ENCODE results near the gene SLC13A4.
"Not testable (repeated sequence)": the region's sequence is repeated elsewhere in the genome, so short reads cannot be mapped to it uniquely, and the experiment has no call there.

The SLC13A4 gene

DNA sequence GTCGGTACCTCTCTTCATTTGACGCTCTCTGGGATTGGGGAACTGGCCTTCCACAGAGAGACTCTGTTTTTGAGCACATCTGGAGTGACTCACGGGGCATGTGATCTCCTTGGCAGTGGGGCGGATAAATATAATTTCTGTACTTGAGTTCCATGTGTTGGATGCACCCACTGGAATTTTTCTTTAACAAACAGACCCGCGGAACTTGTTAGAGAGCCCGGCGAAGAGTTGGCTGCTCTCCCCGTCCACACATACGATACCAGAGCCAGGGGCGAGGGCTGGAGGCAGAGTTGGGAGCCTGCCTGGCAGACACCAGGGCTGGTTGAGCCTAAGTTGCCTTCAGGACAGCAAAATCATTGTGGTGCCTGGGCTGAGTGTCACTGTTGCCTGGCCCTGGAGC, 20.8 kb upstream of the SLC13A4 start, which contains the start of gene FAM180A:
Gene FAM180A (minus strand): TSS at position 44 of the 400 bp plus-strand sequence. CDS start 233 bp downstream, outside the sequence.
- DNase-seq, result no peak

DNA sequence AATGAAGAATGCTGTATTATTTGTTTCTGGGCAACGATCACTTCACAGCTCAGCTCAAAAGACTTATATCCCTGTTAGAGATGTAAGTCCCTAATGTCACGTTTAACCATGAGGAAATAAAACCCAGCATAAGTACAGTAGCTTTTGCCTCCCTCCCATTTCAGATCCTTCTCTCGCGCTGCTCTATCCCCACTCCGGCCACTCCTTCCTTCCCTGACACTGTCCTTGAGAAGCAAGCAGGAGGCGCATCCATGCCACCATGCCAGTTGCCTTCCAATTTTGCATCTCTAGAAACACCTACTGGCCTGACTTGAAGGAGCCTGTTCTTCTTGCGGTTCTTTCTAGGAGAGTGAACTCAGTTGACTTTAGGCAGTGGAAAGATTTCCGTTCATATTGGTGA, 19.4 kb upstream of the SLC13A4 start:
- no peak for DNase-seq

DNA sequence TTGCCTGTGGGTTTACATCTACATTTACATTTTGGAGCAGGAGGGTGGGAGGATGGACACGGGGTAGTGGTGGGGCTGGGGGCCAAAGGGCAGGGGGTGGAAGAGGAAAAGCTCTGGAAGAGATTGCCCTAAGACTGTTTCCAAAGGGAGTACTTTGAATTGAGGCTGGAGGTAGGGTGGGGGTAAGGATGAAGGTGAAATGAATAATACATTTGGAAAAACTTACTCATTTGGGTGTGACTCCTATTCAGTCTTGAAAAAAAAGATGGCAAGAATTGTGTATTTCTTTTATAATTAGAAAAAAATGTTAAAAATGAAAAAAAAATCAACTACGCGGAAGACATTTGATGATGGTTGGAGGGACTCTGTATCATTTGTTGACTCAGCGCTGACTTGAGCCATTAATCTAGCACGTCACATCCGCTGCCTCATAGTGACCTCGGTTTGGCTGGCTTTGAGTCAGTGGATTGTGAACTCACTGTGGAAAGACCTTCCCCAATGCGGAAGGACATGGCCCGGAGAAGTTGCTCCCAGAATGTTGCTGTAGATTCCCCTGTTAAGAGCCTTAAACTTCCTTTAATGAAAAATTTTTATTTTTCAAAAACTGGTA, 17.8 kb upstream of the SLC13A4 start:
- no peak for DNase-seq

DNA sequence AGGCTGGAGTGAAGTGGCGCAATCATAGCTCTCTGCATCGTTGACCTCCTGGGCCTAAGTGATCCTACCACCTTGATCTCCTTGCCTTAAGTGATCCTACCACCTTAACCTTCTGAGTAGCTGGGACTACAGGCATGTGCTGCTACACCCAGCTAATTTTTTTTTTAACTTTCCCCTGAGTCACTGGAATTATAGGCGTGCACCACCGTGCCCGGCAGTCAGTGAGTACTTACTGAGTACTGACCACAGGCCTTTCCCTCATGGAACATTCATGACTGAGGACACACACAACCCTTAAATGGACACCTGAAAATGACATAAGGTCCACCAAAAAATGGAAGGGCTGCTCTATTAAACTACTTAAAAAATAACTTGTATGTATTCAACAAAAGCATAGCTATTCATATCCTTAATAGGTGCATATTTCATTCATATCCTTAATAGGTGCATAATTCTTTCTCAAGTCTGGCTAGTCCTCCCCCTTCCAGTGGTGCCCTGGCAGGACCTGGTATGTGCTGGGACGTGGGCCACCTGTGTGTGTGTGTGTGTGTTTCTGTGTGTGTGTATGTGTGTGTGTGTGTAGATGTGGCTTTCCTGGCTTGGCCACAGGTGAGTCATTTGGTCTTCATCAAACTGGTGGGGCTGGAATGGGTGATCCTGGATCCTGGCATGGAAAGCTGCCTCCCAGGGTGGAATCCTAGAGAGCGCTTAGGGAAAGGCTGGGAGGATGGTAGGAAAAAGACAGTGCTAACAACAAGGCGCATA, 17.1 kb upstream of the SLC13A4 start:
- DNase-seq, result no peak

DNA sequence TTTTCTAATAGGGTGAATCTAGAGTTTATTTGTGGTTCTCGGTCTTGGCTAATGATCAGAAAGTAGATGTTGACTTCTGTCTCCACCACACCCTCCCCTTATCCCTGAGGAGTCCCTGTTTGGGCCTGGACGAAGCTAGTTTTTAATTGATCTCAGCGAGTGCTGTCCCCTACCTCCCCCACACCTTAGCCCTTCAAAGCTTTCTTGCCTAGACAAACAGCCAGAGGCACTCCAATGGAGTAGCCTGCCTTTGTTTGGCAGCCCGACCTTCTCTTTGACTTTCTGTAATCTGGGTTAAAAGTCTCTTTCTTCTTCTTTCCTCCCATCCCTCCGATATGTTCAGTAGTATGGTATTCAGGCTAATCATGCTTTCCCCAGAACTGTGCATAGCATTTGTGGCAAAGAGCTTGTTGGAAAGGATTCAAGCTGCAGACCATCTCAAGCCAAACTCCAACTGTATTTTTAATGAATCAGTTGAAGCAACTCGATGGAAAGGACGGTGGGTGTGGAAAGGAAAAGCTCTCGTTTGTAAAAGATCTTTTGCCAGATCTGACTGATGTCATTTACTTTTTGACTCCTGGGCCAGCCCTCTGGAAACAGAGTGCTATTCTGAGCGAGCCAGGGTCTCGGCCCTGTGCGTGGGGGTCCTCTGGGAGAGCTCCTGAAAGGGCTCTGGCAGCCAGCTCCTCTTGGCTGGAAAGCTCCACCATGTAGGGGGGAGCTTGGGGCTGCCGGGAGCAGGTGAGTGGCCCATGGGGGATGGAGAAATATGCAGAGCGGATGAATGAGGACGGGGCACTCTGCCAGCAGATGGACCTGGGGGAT, 16.1 kb upstream of the SLC13A4 start:
- no peak for DNase-seq

DNA sequence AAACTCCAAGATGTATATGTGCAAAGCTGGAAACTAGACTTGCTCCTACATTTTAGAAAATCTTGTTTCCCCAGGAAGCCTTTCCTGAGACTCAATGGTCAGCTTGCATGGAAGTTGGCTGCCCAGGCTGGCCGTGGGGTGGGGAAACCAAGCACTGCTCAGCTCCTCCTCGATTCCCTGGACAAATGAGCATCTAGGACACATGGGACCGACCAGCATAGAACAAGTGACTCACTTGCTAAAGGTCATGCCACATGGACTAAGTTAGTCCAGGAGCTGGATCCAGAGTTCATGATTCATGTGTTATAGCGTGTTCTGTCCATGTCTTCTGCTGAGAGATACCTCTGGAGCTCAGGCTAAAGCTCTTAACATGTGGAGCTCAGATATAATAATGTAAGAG, 14.4 kb upstream of the SLC13A4 start:
- DNase-seq, result no peak

DNA sequence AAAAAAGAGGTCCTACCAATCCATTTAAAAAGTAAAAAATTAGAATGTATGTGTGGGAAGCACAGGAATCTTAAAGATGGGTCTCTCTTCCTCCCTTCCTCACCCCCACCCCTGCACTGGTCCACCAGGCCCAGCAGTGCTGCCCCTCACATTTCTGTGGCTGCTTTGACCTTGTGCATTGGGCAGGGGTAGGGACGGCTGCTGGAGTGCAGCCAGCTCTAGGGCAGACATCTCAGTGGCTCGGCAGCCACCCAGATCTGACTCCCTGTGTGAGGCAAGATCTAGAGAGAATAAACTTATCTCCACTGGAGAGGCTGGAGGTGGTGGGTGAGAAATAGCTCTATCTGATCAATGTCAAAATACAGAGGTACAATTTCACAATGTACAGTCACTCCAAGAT, 13.9 kb upstream of the SLC13A4 start:
- DNase-seq, result no peak

DNA sequence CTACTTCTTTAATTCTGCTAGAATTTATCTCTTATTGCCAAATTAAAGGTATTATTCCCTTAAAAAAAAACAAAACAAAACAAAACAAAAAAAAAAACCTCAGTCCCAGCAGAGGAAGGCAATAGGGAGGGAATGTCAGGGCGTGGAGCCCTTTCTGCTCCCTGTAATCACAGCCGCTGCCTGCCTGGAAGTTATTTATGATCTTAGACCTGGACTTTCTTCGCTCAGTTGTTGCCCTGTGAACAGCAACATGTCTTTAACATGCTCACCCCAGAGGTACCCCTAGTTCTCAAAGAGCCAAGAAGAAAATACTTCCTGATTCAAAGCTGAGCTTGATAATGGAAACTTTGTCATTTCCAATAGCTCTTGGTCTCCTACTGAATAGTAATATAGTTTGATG, 12.9 kb upstream of the SLC13A4 start:
- no peak for DNase-seq

DNA sequence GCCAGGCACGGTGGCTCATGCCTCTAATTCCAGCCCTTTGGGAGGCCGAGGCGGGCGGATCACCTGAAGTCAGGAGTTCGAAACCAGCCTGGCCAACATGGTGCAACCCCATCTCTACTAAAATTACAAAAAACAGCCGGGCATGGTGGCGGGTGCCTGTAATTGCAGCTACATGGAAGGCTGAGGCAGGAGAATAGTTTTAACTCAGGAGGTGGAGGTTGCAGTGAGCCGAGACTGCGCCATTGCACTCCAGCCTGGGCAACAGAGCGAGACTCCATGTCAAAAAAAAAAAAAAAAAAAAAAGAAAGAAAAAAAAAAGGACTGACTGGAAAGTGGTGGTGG, 9.3 kb upstream of the SLC13A4 start:
- DNase-seq, result not testable (repeated sequence)

DNA sequence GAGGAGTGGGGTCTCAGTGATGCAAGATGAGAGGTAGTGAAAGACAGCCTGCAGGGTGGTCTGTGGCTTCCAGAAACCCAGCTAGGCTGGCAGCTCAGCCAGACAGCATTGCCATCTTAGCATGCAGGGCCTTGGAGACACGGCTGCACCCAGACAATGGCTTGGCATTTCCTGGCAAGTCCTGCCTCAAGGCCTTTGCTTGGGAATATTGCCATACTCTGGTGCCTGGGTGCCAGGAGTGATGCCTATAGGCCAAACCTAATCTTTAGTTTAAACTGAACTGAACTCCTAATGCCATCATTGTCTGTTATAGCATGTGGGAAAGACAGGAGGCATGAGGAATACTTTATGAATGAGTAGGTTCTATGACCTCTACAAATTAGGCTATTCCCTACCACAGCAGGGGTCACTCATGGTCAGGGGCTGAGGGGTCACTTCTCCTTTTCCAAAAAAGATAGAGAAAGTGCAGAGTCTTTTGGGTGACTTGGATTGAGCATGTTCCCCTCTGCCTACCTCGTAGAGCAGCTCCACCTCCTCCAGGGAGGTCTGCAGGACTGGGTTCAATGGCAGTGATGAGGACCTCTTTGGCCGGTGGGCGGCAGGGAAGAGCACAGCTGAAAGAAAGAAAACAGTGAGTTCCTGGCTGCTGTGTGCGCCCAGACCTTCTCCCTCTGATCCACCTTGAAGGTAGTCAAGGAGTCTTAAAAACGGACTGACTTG, 8.8 kb upstream of the SLC13A4 start:
- DNase-seq, result no peak

DNA sequence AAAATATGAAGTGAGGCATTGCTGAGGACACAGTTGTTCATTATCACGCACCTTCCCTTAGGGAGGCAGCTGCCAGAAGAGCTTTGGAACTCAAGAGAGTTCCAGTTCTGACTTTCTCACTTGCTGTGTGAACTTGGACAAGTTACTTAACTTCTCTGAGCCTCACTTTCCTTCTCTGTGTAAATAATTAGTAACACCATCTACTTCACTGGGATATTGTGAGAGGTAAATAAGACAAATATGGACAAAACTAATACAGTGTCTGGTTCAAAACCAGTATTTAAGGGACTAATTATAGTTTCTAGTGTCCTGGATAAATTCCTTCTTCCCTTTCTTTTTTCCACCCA, 6.3 kb upstream of the SLC13A4 start:
- no peak for DNase-seq

DNA sequence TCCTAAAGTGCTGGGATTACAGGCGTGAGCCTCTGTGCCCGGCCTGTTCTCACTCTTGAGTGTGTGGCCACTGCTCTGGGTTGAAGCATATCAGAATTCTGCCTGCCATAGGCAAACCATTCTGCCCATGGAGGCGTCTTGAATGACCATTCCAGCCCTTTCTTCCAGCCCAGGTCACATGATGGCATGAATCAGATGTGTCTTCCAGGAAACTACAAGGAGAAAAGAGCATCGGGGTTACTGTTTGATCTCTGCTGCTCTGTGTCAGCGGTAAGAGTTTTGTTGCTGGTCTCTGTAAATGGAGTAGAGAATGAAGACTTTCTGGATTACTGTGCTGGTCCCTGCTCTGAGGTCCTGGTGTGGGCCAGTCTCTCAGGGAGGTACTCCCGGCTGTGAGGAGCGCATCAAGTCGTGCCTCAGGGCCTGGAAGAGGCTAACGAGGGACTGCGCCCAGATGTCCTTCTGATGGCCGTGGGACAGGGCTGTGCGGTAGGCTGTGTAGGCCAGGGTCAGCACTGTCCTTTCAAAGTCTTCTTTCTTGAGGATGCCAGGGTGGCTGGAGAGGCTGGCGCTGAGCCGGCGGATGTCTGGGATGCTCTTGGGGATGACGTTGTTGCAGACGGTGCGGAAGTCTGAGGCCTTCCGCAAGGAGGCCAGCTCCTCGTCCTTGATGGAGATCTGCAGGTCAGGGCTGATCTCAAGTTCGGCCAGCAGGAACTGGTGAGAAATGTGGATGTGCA, 5.8 kb upstream of the SLC13A4 start:
- DNase-seq, result no peak

DNA sequence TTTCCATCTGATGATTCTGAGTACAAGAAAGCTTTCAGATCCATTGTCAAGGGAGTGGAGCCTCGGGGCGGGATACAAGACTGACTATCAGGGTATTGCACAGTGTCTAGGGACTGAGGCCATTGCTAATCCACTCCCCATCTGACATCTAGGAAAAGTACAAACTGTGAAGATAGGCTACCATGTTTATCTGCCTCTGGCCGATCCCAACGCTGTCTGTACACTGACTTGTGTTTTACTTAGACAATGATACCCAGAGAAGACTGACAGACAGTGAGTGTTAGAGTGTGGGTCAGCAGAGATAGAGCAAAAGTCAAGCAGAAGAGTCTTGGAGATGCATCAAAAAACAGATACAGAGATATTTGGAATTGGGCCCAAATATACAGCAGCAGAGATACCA, 3.1 kb upstream of the SLC13A4 start:
- DNase-seq, result no peak

DNA sequence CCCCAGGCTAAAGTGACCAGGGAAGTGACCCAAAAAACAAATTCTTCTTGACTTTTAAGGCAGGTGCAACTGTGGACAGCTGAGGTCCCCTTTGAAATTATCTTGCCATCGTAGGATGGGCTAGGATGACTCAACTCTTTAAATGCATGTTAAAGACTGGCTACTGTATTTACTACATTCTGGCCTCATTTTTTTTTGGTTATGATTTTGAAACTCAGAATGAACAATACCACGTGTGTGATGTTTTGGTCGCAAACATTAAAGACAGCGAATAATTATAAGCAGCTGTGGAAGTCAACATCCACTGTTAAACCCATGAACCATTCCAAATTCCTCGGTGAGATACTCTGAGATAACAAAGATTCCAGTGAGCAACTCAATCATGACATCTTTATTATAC, 1.2 kb upstream of the SLC13A4 start:
- no peak for DNase-seq

DNA sequence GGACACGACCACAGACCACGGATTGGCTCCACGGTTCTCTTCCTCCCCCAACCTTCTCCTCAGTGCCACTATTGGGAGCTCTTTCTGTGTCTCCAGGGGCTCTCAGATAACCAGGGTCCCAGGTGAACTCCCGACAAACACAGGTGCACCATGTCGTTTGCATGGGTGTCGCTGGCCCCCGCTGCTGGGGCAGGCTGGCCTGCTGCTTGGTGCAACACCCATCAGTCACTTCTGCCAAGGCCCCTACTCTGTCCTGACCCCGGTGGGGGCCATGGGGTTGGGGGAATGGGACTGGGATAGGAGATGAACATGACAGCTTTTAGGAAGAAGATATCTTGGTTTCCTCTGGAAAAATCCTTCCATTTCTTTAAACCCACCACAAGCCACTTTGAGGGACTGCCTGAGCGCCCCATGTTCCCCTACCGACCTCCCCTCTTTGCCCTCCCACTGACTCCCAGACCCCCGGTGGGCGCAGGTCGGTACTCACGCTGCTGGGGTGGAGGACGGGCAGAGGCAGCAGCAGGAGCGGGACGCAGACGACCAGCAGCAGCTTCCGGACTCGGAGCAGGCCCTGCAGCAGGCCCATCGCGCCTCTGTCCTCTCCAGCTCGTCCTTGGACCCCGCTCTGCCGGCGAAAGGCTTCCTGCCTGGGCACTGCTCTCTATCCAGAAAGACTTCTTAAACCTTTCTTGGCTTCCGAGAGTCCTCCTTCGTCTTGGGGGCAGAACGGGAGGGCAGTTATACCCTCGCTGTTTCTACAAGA, 894 bp downstream of the SLC13A4 start:
- DNase-seq, result no peak

DNA sequence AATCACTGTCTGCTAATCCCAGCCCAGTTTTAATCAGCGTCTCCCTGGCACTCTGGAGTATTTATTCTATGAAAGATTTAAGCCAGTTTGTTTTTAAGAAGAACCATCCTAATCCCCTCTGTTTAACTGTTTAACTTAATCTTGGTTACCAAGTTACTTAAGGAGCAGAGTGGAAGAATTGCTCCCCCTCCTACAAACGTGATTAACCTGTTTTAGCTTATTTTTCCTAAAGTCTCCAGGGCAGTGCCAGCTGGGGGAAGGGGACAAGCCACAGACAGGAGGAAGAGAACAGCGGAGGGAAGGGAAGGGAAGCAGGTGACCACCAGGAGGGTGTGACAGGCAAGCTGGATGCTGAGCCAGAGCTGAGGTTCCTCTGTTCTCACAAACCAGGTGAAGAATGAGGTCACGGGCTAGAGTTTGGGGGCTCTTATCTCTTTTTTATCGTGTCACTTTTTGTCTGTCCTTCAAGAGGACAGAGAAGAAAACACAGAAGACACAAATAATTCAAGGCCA, 1.7 kb downstream of the SLC13A4 start:
- no peak for DNase-seq

DNA sequence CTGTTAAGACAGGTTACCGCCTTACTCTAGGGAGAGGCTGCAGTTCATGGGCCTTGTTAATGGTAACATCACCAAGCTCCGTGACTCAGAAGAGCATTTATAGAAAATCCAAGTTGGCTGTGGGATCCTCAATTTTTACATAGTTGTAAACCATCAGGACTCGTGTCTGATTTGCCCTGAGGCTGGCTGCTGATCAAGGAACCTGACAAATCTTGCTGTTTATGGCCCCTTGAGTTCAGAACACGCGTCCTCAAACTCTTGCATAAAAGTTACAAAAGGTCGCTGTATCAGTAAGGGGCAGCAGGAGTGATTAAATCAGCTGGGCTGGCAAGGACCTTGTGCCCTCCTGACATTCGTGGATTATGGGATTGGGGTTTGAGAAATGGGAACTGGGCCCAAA, 4.6 kb downstream of the SLC13A4 start:
- DNase-seq, result no peak

DNA sequence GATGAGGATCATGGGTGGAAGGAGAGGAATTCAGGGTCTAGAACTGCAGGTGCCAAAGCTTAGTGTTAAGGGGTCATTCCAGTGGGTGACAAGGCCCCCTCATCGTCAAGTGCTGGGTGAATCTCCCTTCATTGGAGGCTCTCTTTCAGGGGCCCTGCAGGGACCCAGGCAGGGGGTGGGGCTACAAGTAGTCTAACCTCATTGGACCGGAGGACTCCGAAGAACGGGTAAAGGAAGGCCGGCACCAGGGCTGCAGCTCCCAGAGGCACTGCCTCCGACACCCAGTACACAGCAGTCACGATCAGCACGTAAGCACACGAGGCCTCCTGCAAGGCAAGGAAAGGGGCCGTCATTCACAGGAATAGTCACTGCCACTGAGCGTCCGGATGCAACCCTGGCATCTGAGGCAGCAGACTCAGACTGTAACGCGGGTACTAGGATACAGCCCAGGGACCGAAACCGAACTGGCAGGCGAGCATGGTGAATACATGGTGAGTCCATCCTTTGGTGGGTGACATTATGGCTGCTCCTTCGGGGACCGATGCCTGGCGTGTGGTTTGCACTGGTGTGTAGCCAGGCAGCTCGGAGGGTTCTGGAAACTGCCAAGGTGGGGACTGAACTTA, 6.7 kb downstream of the SLC13A4 start:
- DNase-seq, result no peak

DNA sequence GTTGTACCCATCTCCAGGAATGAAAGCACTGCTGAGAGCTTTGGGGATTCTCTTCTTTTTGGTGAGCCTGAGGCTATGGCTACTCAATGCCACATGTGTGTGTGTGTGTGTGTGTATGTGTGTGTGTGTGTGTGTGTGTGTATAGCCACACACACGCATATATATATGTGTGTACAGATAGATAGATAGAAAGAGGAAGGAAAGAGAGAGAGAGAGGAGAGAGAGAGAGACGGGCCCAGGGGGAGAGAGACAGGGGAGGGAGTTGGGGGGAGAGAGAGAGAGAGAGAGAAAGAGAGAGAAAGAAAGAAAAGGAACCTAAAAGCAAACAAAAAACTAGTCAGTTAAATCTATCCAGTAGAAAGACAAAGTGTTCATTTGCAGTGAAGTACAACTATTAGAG, 8.3 kb downstream of the SLC13A4 start:
- no peak for DNase-seq

DNA sequence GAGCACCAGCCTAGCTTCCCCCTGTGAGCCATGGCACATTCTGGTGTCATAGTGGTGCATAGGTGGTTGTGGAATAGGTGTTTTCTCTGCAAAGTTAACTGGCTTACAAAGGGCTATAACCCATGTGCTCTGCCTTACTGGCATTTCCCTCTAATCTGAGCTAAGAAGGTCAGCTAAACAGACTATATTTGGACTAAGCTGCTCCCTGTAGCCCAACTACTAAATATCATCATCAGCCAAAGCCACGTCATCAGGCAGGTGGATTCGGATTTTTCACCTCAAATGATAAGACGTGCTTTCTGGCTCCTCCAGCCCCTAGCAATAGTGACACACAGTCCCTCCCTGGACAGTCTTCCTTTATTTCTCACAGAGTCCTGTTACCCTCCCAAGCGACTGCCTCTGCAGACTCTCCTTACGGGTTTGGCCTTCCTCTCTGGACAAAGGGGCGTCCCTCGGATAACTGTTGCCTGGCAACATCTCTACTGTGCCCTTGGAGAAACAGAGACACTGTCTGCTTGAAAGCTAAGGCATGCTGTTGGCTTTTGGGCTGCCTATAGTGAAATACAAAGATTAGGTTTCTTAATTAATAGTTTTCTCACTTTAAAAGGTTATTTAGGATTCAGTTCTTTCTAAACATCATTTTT, 9.1 kb downstream of the SLC13A4 start:
- DNase-seq, result no peak

DNA sequence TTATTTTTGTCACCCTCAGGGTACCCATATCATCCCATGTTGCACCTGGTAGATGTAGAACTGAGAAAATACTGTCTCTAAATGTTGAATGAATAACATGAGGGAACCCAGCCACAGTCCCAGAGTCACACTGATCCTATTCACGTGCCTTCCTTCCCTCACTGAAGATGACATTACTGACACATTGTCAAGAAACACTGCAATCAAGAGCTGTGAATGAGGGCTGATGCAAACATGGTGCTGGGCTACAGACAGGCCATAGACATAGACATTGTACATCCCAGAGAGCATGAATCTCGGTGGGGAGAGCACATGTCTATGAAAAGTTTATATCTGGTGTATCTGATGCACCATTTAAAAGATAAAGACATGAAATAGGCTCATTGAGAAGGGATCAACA, 9.8 kb downstream of the SLC13A4 start:
- DNase-seq, result no peak

Data from activated CD8-positive, alpha-beta memory T cell treated with anti-CD3 and anti-CD28 coated beads for 24 hours (primary cell).